GM12878 (cell line): ENCODE results near the gene ZIC2.

Experiments
- FOS ChIP-seq: IDR thresholded peaks from 3 replicates; pipeline ENCODE4 v1.6.1; 2011; ENCODE audit warnings: borderline replicate concordance; ENCODE audit not compliant: insufficient read length; ENCODE audit errors: extremely low read depth
- RFX5 ChIP-seq: IDR thresholded peaks from 2 replicates; pipeline ENCODE4 v1.6.1; 2011; ENCODE audit warnings: low read depth, low read length, improper control_type of control experiment
- TF ChIP-seq, protein P1 (sequence below): IDR thresholded peaks from 2 replicates; pipeline ENCODE4 v1.6.1; 2012; ENCODE audit warnings: mild to moderate bottlenecking, low read depth, low read length

DNA sequence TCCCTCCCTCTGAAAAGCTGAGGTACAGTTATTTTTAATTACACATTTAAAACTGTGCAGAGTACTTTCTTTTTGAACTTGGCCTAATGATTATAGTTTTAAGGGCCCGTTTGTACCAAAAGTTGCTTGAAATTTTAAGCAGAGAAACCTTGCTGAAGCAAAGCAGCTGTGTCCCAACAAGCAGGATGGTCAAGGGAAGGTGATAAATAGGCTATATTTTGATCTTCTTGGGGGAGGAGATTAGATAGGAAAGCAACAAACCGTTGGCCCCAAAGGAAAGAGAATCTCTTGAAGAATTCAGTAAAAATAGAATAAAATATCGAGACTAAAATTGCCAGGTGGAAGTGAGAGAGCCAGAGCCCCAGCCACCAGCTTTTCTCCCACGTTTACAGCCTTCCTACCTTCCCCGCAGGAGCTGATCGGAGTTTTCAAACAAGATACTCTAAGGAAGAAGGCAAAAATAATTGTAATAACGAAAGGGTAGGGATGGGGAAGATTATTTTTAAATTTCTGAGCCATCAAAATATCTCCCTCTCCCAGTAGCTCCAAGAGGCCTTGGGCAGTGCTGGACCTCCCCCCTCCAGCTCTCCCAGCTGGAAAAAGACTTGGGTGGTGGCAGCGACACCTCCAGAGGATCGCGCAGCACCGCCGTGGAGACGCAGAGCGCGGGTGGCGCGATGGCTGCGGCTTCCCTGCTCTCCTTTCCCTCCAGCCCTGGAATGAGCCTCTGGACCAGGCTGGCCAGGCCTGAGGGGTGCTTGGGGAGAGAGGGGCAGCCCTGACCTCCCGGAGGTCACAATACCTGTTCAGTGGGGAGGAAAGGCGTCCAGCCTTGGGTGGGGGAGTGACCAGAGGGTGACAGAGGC lies 5.8 kb downstream of the ZIC2 start:
- no peak for TF ChIP-seq RFX5
- no peak for TF ChIP-seq FOS
- TF ChIP-seq, protein P1, sequence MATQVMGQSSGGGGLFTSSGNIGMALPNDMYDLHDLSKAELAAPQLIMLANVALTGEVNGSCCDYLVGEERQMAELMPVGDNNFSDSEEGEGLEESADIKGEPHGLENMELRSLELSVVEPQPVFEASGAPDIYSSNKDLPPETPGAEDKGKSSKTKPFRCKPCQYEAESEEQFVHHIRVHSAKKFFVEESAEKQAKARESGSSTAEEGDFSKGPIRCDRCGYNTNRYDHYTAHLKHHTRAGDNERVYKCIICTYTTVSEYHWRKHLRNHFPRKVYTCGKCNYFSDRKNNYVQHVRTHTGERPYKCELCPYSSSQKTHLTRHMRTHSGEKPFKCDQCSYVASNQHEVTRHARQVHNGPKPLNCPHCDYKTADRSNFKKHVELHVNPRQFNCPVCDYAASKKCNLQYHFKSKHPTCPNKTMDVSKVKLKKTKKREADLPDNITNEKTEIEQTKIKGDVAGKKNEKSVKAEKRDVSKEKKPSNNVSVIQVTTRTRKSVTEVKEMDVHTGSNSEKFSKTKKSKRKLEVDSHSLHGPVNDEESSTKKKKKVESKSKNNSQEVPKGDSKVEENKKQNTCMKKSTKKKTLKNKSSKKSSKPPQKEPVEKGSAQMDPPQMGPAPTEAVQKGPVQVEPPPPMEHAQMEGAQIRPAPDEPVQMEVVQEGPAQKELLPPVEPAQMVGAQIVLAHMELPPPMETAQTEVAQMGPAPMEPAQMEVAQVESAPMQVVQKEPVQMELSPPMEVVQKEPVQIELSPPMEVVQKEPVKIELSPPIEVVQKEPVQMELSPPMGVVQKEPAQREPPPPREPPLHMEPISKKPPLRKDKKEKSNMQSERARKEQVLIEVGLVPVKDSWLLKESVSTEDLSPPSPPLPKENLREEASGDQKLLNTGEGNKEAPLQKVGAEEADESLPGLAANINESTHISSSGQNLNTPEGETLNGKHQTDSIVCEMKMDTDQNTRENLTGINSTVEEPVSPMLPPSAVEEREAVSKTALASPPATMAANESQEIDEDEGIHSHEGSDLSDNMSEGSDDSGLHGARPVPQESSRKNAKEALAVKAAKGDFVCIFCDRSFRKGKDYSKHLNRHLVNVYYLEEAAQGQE: no peak
